Esophagus (tissue), 2 donors: Measurements from ENCODE around the gene WDFY3. TPM values are rescaled to one million over a fixed set of nuclear protein-coding genes. Genes with fewer than 3 reads are reported as not detected.

ENCODE experiments used
- H3K27ac ChIP-seq, 2 donors: one replicate each; pipeline ENCODE4 v1.5.1; 2013; ENCODE audit warnings: low read depth in 2 of 2, mild to moderate bottlenecking in 2 of 2, inconsistent platforms in 1 of 2, low read length in 1 of 2, moderate library complexity in 1 of 2
- H3K27me3 ChIP-seq, 2 donors: one replicate each; pipeline ENCODE4 v1.6.1; 2013; ENCODE audit warnings: low read length in 2 of 2, control low read depth in 1 of 2, mild to moderate bottlenecking in 1 of 2; ENCODE audit not compliant: insufficient read depth in 2 of 2, control insufficient read depth in 1 of 2
- H3K36me3 ChIP-seq, 2 donors: one replicate each; pipeline ENCODE4 v1.6.1; 2013; ENCODE audit warnings: low read length in 1 of 2; ENCODE audit not compliant: control insufficient read depth in 2 of 2, insufficient read depth in 2 of 2
- H3K4me1 ChIP-seq, 2 donors: one replicate each; pipeline ENCODE4 v1.6.1; 2013; ENCODE audit warnings: low read length in 1 of 2; ENCODE audit not compliant: control insufficient read depth in 2 of 2, insufficient read depth in 2 of 2
- H3K4me3 ChIP-seq, 2 donors: one replicate each; pipeline ENCODE4 v1.5.1; 2013; ENCODE audit warnings: low read length in 2 of 2, mild to moderate bottlenecking in 2 of 2, low read depth in 1 of 2, moderate library complexity in 1 of 2
- H3K9me3 ChIP-seq, 2 donors: one replicate each; pipeline ENCODE4 v1.6.1; 2013; ENCODE audit warnings: mild to moderate bottlenecking in 2 of 2, low read depth in 1 of 2, low read length in 1 of 2, moderate library complexity in 1 of 2; ENCODE audit not compliant: control insufficient read depth in 2 of 2, insufficient read depth in 1 of 2
- WGBS, 2 donors: extraction: QIAGEN DNeasy Blood & Tissue Kit; methylation state at CpG; one replicate each; pipeline ENCODE4 v1.1.7; 2013; 5-methylcytosine and 5-hydroxymethylcytosine counted together
- polyA plus RNA-seq, 2 donors: library from polyadenylated mRNA; stranded (reverse); fragments of 200-250 nt; gene quantifications; one replicate each; pipeline ENCODE4 v1.2.3, GENCODE V29; 2013
- donor health status: healthy with polysubstance abuse.
- donor health status: Bipolar disorder and iron deficiency.

Gene WDFY3
- polyA plus RNA-seq, 2 donors = 9.4 to 10.8 TPM

- Histone ChIP-seq H3K36me3 (peaks cover 8 to 15% of the 10 kb centered on the region in 2 donors), H3K4me1 (no peaks in the 10 kb centered on the region), H3K4me3 (no peak overlapping the region), H3K27ac (no peak overlapping the region), H3K9me3 (no peaks in the 10 kb centered on the region), H3K27me3 (no peaks in the 10 kb centered on the region)
- whole genome bisulfite sequencing, 2 donors = 72 to 77% methylated on average over 2 of the region's 2 CpGs
These were observed 284.8 kb downstream of the WDFY3 start for GRCh38 chr4:84681486-84682274.

- Histone ChIP-seq H3K9me3 (no peaks in the 10 kb centered on the region), H3K27ac (no peak overlapping the region), H3K4me1 (no peaks in the 10 kb centered on the region), H3K4me3 (no peak overlapping the region), H3K27me3 (no peaks in the 10 kb centered on the region), H3K36me3 (peaks cover 8 to 11% of the 10 kb centered on the region in 2 donors)
- 92% methylated on average over 4 of the region's 4 CpGs for WGBS, 2 donors
These were observed 285.5 kb downstream of the WDFY3 start for GRCh38 chr4:84680956-84681355.

- no peak overlapping the region for H3K4me3 ChIP-seq
- peaks cover 8% of the 10 kb centered on the region in 2 donors for H3K36me3 ChIP-seq
- 75 to 76% methylated on average over 14 of the region's 14 CpGs for WGBS, 2 donors
- no peaks in the 10 kb centered on the region for H3K9me3 ChIP-seq
- H3K27me3 ChIP-seq = no peaks in the 10 kb centered on the region
- no peak overlapping the region for H3K27ac ChIP-seq
- no peaks in the 10 kb centered on the region for H3K4me1 ChIP-seq
These were observed 287.3 kb downstream of the WDFY3 start for GRCh38 chr4:84678976-84679744.

DNA sequence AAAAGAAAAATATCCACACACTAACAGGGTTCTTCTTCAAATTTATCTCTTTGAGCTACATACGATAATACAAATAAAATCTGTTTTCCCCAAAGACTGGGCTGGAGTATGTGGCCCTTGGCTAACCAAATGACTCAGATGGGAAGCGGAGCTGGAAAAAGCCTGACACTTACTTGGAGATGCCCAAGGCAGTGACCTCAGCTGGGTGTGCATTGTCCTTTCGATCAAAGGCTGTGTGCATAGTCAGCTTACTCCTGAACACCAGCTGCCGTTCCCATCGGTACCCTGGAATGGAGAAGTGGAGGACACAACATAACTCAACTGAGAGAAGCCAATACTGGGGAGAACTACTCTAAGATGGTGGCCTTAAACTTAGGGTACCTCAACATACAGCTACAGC is 288.5 kb downstream of the WDFY3 start:
- Histone ChIP-seq H3K27me3 (no peaks in the 10 kb centered on the region), H3K4me3 (no peak overlapping the region), H3K27ac (no peak overlapping the region), H3K36me3 (peaks cover 7 to 10% of the 10 kb centered on the region in 2 donors), H3K9me3 (no peaks in the 10 kb centered on the region), H3K4me1 (no peaks in the 10 kb centered on the region)
- WGBS, 2 donors = 90 to 91% methylated on average over 5 of the region's 5 CpGs

DNA sequence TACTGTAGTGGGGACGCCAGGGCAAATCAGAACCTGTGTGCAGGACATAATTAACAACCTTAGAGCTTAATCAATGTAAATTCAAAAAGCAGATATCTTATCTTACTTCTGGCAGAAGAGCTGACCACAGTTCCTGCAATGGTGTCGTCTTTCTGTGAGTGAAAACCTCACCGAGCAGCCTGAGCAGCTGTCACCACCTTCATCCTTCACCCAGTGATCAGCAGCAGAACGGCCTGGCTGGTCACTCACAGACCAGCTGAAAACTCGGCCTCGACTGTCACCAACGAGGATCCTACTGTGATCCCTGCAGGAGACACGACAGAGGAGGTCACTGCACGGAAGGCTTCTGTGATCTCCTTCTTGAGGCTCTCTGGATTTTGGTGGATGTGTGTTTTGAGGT is 289.4 kb downstream of the WDFY3 start:
- WGBS, 2 donors = 74 to 81% methylated on average over 9 of the region's 9 CpGs
- Histone ChIP-seq H3K27me3 (no peaks in the 10 kb centered on the region), H3K27ac (no peak overlapping the region), H3K9me3 (no peaks in the 10 kb centered on the region), H3K4me1 (no peaks in the 10 kb centered on the region), H3K36me3 (peaks cover 10 to 16% of the 10 kb centered on the region in 2 donors), H3K4me3 (no peak overlapping the region)

- Histone ChIP-seq H3K27ac (no peak overlapping the region), H3K4me1 (no peaks in the 10 kb centered on the region), H3K4me3 (no peak overlapping the region), H3K27me3 (no peaks in the 10 kb centered on the region), H3K9me3 (no peaks in the 10 kb centered on the region), H3K36me3 (peaks cover 7 to 11% of the 10 kb centered on the region in 2 donors)
- WGBS, 2 donors = 59 to 72% methylated on average over 1 of the region's 1 CpG
These were observed 292.8 kb downstream of the WDFY3 start for GRCh38 chr4:84673475-84674240.

DNA sequence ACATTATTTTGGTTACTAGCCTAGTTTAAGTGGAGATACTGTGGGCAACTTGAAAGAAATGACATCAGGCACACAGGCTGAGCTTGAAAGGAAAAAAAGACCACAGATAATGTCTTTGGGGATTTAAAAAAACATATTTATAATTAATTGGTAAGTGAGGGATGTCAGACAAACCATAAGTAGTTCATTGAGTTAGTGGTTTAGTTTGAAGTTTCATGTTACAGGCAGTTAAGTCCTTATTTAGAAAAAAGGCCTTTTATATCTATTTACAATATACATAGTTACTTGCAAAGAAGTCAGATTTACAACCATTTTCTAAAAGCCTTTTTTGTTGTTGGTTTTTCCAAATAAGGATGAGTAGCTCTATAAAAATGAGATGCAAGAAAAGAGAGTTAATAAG is 294.3 kb downstream of the WDFY3 start:
- no peaks in the 10 kb centered on the region for H3K27me3 ChIP-seq
- H3K9me3 ChIP-seq = no peaks in the 10 kb centered on the region
- no peak overlapping the region for H3K4me3 ChIP-seq
- H3K36me3 ChIP-seq = peaks cover 6 to 11% of the 10 kb centered on the region in 2 donors
- H3K27ac ChIP-seq = no peak overlapping the region
- no peaks in the 10 kb centered on the region for H3K4me1 ChIP-seq

DNA sequence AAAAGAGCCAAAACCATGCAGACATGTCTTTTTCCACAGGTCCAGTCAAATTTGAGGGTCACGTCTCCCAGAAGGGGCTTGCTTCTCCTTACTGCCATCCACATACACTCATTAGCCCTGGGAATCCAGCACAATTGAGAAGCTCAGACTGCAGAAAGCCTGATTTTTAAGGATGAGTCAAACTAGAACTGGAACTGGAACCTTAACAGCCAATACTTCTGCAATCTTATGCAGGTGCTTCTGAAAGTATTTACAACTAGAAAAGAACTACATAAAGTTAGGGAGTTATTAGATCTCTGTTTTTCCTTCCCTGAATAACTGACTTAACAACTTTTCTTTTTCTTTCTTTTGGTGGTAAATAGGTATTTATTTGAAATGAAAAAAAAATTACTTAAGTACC is 297.3 kb downstream of the WDFY3 start:
- no peaks in the 10 kb centered on the region for H3K4me1 ChIP-seq
- H3K27me3 ChIP-seq = no peaks in the 10 kb centered on the region
- H3K9me3 ChIP-seq = no peaks in the 10 kb centered on the region
- WGBS, 2 donors = 93 to 98% methylated on average over 1 of the region's 1 CpG
- H3K27ac ChIP-seq = no peak overlapping the region
- peaks cover 5 to 11% of the 10 kb centered on the region in 2 donors for H3K36me3 ChIP-seq
- no peak overlapping the region for H3K4me3 ChIP-seq

DNA sequence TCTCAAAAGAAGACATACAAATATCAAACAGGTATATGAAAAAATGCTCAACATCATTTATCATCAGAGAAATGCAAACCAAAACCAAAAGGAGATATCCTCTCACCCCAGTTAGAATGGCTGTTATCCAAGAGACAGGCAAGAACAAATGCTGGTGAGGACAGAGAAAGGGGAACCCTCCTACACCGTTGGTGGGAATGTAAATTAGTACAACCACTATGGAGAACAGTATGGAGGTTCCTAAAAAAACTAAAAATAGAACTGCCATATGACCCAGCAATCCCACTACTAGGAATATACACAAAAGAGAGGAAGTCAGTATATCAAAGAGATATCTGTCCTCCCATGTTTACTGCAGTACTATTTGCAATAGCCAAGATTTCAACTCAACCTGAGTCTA is 300.1 kb downstream of the WDFY3 start:
- H3K36me3 ChIP-seq = no peaks in the 10 kb centered on the region
- H3K9me3 ChIP-seq = no peaks in the 10 kb centered on the region
- WGBS, 2 donors = 79 to 85% methylated on average over 1 of the region's 1 CpG
- H3K4me3 ChIP-seq = no peak overlapping the region
- H3K27me3 ChIP-seq = no peaks in the 10 kb centered on the region
- H3K27ac ChIP-seq = no peak overlapping the region
- H3K4me1 ChIP-seq = no peaks in the 10 kb centered on the region
